ENCODE measurements around the gene KLF3.

DNA sequence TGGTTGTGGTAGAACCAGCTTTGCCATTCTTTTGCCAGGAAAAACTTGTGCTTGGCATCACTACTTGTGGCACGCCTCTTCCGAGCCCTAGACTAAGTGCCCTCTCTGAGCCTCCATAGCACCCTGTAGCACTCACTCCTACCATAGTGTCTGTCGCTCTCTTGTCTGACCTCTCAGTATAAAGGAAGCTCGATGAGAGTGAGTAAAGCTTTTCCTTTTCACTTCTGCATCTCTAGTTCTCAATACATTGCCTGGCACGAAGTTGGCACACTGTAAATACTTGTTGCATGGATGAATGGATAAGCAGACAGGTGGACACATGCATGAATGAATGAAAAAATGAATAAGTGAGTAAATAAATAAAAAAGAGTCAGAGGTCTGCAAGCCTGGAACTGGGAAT lies 70.4 kb downstream of the KLF3 start:
- TF ChIP-seq EZH2 (IDR thresholded peaks at IDR 0.05), result no peak
- no peak for TF ChIP-seq CTCF (IDR thresholded peaks at IDR 0.05)
- no peak for TF ChIP-seq EZH2phosphoT487 (IDR thresholded peaks at IDR 0.05)

Measured in neural progenitor cell (in vitro differentiated cells).